DOHH2 (cell line): ENCODE results near the gene KIAA1328.
A peak's percentile ranks its signal among the peaks of the same experiment; 100 is the strongest.

Source experiments
- H3F3A ChIP-seq: fragments of 200-600 bp; sonication (generic), shearing (Covaris generic); 2 replicates; pipeline ENCODE4 v1.6.0; 2016; ENCODE audit warnings: antibody characterized with exemption, mild to moderate bottlenecking; ENCODE audit not compliant: control insufficient read depth, insufficient read depth
- H3K27ac ChIP-seq: fragments of 200-600 bp; sonication (generic); 2 replicates; pipeline ENCODE4 v1.5.1; 2014; ENCODE audit warnings: low read depth, mild to moderate bottlenecking, low read length, moderate library complexity
- H3K27me3 ChIP-seq: fragments of 200-600 bp; sonication (generic); 2 replicates; pipeline ENCODE4 v1.6.1; 2014; ENCODE audit warnings: mild to moderate bottlenecking, low read length, mixed read lengths; ENCODE audit not compliant: control insufficient read depth
- H3K36me3 ChIP-seq: fragments of 200-600 bp; sonication (generic); 2 replicates; pipeline ENCODE4 v1.6.1; 2014; ENCODE audit warnings: mild to moderate bottlenecking, low read length, moderate library complexity, mixed read lengths; ENCODE audit not compliant: control insufficient read depth
- H3K4me1 ChIP-seq: fragments of 200-600 bp; sonication (generic); 2 replicates; pipeline ENCODE4 v1.6.1; 2014; ENCODE audit warnings: mild to moderate bottlenecking, low read length, mixed read lengths; ENCODE audit not compliant: control insufficient read depth
- H3K4me2 ChIP-seq: fragments of 200-600 bp; sonication (generic); 2 replicates; pipeline ENCODE4 v1.6.0; 2014; ENCODE audit warnings: mild to moderate bottlenecking, low read length, moderate library complexity
- H3K4me3 ChIP-seq: fragments of 200-600 bp; sonication (generic); 2 replicates; pipeline ENCODE4 v1.5.1; 2014; ENCODE audit warnings: mild to moderate bottlenecking, low read length, mixed read lengths
- H3K79me2 ChIP-seq: fragments of 200-600 bp; sonication (generic); 2 replicates; pipeline ENCODE4 v1.6.1; 2014; ENCODE audit warnings: mild to moderate bottlenecking, low read length, mixed read lengths; ENCODE audit not compliant: control insufficient read depth
- H3K9me2 ChIP-seq: fragments of 200-600 bp; sonication (generic); replicated peaks from 2 replicates; pipeline ENCODE4 v1.6.1; 2014; ENCODE audit warnings: mild to moderate bottlenecking, low read length, mixed read lengths; ENCODE audit not compliant: control insufficient read depth
- H3K9me3 ChIP-seq: fragments of 200-600 bp; sonication (generic); 2 replicates; pipeline ENCODE4 v1.6.1; 2014; ENCODE audit warnings: antibody characterized with exemption, low read length, mixed read lengths; ENCODE audit not compliant: control insufficient read depth, insufficient read depth
- H4K20me1 ChIP-seq: fragments of 200-600 bp; sonication (generic); 2 replicates; pipeline ENCODE4 v1.6.0; 2014; ENCODE audit warnings: low read depth, mild to moderate bottlenecking, antibody characterized with exemption, low read length, moderate library complexity; ENCODE audit not compliant: control insufficient read depth, insufficient read depth
- EZH2phosphoT487 ChIP-seq: fragments of 200-600 bp; sonication (generic); IDR thresholded peaks from 2 replicates; pipeline ENCODE4 v1.6.1; 2017; ENCODE audit warnings: borderline replicate concordance, mild to moderate bottlenecking, antibody characterized with exemption, low read length, moderate library complexity, mixed read lengths
- TF ChIP-seq, protein P1 (sequence below): fragments of 200-600 bp; sonication (generic); IDR thresholded peaks from one replicate; pipeline ENCODE4 v1.5.1; 2014; ENCODE audit warnings: antibody characterized with exemption, mild to moderate bottlenecking, low read depth, low read length; ENCODE audit not compliant: poor library complexity, severe bottlenecking

Gene KIAA1328

GRCh38 chr18:36809590-36810381, 19.1 kb upstream of the KIAA1328 start:
- Histone ChIP-seq H3K4me1 (peaks cover 3% of the 10 kb centered on the region; the same call in 1 of the 2 replicates), H3F3A (peaks cover 5% of the 10 kb centered on the region; the same call in 1 of the 2 replicates), H3K4me3 (no peak overlapping the region), H3K27ac (no peak overlapping the region), H3K9me3 (no peaks in the 10 kb centered on the region), H3K4me2 (no peak overlapping the region), H3K36me3 (peaks cover 47% of the 10 kb centered on the region), H4K20me1 (0 out of 2 replicates have a peak, but pooled peaks cover 3% of the 10 kb centered on the region), H3K79me2 (no peaks in the 10 kb centered on the region), H3K27me3 (no peaks in the 10 kb centered on the region), H3K9me2 (no peaks in the 10 kb centered on the region)
- TF ChIP-seq, protein P1, sequence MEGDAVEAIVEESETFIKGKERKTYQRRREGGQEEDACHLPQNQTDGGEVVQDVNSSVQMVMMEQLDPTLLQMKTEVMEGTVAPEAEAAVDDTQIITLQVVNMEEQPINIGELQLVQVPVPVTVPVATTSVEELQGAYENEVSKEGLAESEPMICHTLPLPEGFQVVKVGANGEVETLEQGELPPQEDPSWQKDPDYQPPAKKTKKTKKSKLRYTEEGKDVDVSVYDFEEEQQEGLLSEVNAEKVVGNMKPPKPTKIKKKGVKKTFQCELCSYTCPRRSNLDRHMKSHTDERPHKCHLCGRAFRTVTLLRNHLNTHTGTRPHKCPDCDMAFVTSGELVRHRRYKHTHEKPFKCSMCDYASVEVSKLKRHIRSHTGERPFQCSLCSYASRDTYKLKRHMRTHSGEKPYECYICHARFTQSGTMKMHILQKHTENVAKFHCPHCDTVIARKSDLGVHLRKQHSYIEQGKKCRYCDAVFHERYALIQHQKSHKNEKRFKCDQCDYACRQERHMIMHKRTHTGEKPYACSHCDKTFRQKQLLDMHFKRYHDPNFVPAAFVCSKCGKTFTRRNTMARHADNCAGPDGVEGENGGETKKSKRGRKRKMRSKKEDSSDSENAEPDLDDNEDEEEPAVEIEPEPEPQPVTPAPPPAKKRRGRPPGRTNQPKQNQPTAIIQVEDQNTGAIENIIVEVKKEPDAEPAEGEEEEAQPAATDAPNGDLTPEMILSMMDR: peak; percentile 81
- no peak for TF ChIP-seq EZH2phosphoT487

DNA sequence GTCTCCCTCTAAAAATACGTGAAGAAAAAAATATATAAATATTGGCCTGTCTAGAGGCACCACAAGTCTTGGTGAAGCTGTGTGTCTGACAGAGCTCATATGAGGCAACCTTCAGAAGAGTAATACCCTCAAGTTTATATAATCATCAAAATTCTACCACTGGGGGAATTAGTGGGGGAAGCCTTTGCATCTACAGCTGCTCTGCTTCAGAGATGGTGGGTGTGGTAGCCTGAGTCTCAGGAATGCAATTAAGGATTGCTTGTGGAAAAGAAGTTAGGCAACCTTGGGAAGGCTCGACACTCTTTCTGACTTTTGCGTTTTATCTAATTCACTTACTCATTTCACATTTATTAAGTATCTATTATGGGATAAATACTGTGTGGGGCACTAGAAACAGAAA, 17.5 kb upstream of the KIAA1328 start:
- Histone ChIP-seq H3K4me2 (no peak overlapping the region), H3F3A (peaks cover 5% of the 10 kb centered on the region; the same call in 1 of the 2 replicates), H3K9me3 (no peaks in the 10 kb centered on the region), H4K20me1 (0 out of 2 replicates have a peak, but pooled peaks cover 3% of the 10 kb centered on the region), H3K4me1 (peaks cover 3% of the 10 kb centered on the region; the same call in 1 of the 2 replicates), H3K36me3 (peaks cover 38% of the 10 kb centered on the region), H3K4me3 (no peak overlapping the region), H3K9me2 (no peaks in the 10 kb centered on the region), H3K27ac (no peak overlapping the region), H3K27me3 (no peaks in the 10 kb centered on the region), H3K79me2 (no peaks in the 10 kb centered on the region)
- TF ChIP-seq, protein P1: no peak
- TF ChIP-seq EZH2phosphoT487: no peak

GRCh38 chr18:36811955-36812354, 17.0 kb upstream of the KIAA1328 start:
- peaks cover 38% of the 10 kb centered on the region for H3K36me3 ChIP-seq
- no peaks in the 10 kb centered on the region for H3K27me3 ChIP-seq
- peaks cover 5% of the 10 kb centered on the region; the same call in 1 of the 2 replicates for H3F3A ChIP-seq
- H3K27ac ChIP-seq: no peak overlapping the region
- no peaks in the 10 kb centered on the region for H3K79me2 ChIP-seq
- 0 out of 2 replicates have a peak, but pooled peaks cover 3% of the 10 kb centered on the region for H4K20me1 ChIP-seq
- no peaks in the 10 kb centered on the region for H3K9me3 ChIP-seq
- H3K4me1 ChIP-seq: peaks cover 3% of the 10 kb centered on the region; the same call in 1 of the 2 replicates
- no peak overlapping the region for H3K4me3 ChIP-seq
- no peaks in the 10 kb centered on the region for H3K9me2 ChIP-seq
- TF ChIP-seq EZH2phosphoT487: no peak
- TF ChIP-seq, protein P1: no peak
- no peak overlapping the region for H3K4me2 ChIP-seq
